ENCODE data around the gene TMPRSS13. TPM values are rescaled to one million over a fixed set of nuclear protein-coding genes. Genes with fewer than 3 reads are reported as not detected.

The TMPRSS13 gene
- total RNA-seq, 1 experiment from 2014 or later = 0.50 TPM

DNA sequence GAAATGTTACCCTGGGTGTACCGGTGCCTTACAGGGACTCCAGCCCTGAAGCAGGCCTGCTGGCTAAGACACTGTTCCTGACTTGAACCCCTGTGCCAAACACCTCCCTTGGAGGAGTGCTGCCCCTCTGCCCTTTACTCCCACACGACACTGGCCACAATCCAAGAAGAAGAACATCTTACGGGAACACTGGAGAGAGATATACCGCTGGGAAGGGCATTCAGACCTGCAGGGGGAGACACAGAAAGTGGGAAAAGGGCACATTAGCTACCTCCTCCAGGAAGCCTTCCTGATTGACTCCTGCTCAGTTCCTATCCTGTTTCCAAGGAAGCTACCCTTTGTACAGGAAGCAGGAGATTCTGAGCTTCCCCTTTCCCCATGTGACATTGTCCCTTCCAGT, 18.7 kb downstream of the TMPRSS13 start:
- Histone ChIP-seq H3K18ac (ENCODE audit: insufficient read length, low read depth, low read length) (no peak overlapping the region), H2BK20ac (ENCODE audit: low read depth, low read length, poor library complexity, severe bottlenecking) (no peak overlapping the region), H4K91ac (ENCODE audit: insufficient read length, low read depth, low read length) (no peak overlapping the region), H2BK5ac (ENCODE audit: insufficient read length, low read length) (no peak overlapping the region), H3K4ac (ENCODE audit: low read depth, low read length) (no peak overlapping the region), H3K23me2 (ENCODE audit: insufficient read length, low read depth, low read length, poor library complexity, severe bottlenecking) (no peaks in the 10 kb centered on the region), H3K4me2 (ENCODE audit: insufficient read depth, insufficient read length, low read length) (no peak overlapping the region), H3K27me3 (ENCODE audit: insufficient read depth, low read length) (no peaks in the 10 kb centered on the region), H3K9me3 (ENCODE audit: control insufficient read depth, low read depth, low read length) (no peaks in the 10 kb centered on the region), H2AK5ac (ENCODE audit: insufficient read length, low read length) (no peak overlapping the region), H3K23ac (ENCODE audit: insufficient read length, low read depth, low read length) (no peak overlapping the region), H2AFZ (ENCODE audit: low read length) (no peak overlapping the region), H3K9ac (ENCODE audit: extremely low read depth, insufficient read length, low read length) (no peak overlapping the region), H3K14ac (ENCODE audit: insufficient read depth, low read length) (no peak overlapping the region), H3K4me1 (ENCODE audit: insufficient read depth, low read length) (no peaks in the 10 kb centered on the region), H3K27ac (ENCODE audit: insufficient read length, low read depth, low read length) (no peak overlapping the region), H3K79me1 (ENCODE audit: insufficient read depth, low read depth, low read length, poor library complexity, severe bottlenecking) (no peaks in the 10 kb centered on the region), H4K8ac (replicated peaks; ENCODE audit: insufficient read length, low read depth, low read length) (no peak overlapping the region), H3K56ac (ENCODE audit: insufficient read length, low read depth, low read length) (no peak overlapping the region), H4K5ac (ENCODE audit: insufficient read length, low read depth, low read length) (no peak overlapping the region), H2BK15ac (ENCODE audit: low read depth, low read length) (no peak overlapping the region), H2BK12ac (ENCODE audit: insufficient read length, low read depth, low read length) (no peak overlapping the region), H3T11ph (ENCODE audit: low read length) (no peak overlapping the region), H2BK120ac (ENCODE audit: low read depth, low read length, poor library complexity, severe bottlenecking) (no peak overlapping the region), H4K20me1 (ENCODE audit: control insufficient read depth, insufficient read depth, insufficient read length) (no peaks in the 10 kb centered on the region), H3K79me2 (ENCODE audit: insufficient read depth, low read length) (no peaks in the 10 kb centered on the region)
- DNase-seq = no peak
- Mint-ChIP-seq H3K27me3 (ENCODE audit: low read depth) (peaks cover 13% of the 10 kb centered on the region), H3K4me1 (peaks cover 9 to 23% of the 10 kb centered on the region in 2 experiments), H3K9me3 (no peaks in the 10 kb centered on the region), H3K4me3 (no peak overlapping the region), H3K27ac (no peak overlapping the region), H3K36me3 (ENCODE audit: insufficient read depth in 1 of 3, low read depth in 3 of 3) (no peaks in the 10 kb centered on the region; a peak in 1 of 7 replicates)
- WGBS (ENCODE audit: extremely low coverage, insufficient read length, low lambda C conversion rate) = no CpG with 5 or more reads among the region's 4 CpGs
- peak; percentile 46; the same call in 2 of the 3 replicates for TF ChIP-seq CTCF (conservative IDR thresholded peaks at IDR 0.05)
